Measurements from ENCODE around the gene ATXN7L1. TPM values are rescaled to one million over a fixed set of nuclear protein-coding genes. Genes with fewer than 3 reads are reported as not detected.

ATXN7L1 gene
- total and polyA plus RNA-seq, 2 of the 8 experiments (the other 6 are each of a cell fraction or from before 2014, with no cell fraction given): 14.3 to 34.0 TPM

DNA sequence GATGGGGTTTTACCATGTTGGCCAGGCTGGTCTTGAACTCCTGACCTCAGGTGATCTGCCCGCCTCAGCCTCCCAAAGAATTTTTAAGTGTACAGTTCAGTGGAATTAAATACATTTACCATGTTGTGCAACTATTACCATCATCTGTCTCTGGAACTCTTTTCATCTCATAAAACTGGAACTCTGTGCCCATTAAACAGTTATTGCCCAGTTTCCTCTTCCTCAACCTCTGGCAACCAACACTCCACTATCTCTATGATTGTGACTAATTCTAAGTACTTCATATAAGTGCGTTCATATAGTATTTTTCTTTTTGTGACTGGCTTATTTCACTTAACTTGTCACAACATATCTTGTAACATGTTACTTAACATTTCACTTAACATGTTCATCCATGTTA, 41.3 kb upstream of the ATXN7L1 start (continued):
- TF ChIP-seq RAD21 (IDR thresholded peaks at IDR 0.05 in 1 of 2, conservative IDR thresholded peaks at IDR 0.05 in 1 of 2; ENCODE audit: low read depth in 2 of 2, low read length in 2 of 2) (no peak), HDAC6 (IDR thresholded peaks at IDR 0.05; ENCODE audit: low read depth, low read length) (no peak), SIX5 (IDR thresholded peaks at IDR 0.05; ENCODE audit: low read depth, low read length) (no peak), E2F6 (IDR thresholded peaks at IDR 0.05) (no peak), RXRA (IDR thresholded peaks at IDR 0.05; ENCODE audit: insufficient read depth, low read depth, low read length) (no peak)

All from H1 (cell line).